GM23248 (cell line): Measurements from ENCODE around the gene HOXB8.

Experiments used
- EZH2 ChIP-seq: fragments of 200-600 bp; sonication (generic); IDR thresholded peaks from 2 replicates; pipeline ENCODE4 v1.6.1; 2018; ENCODE audit warnings: antibody characterized with exemption, mild to moderate bottlenecking; ENCODE audit not compliant: insufficient read depth, poor library complexity, severe bottlenecking
- EZH2phosphoT487 ChIP-seq: fragments of 200-600 bp; sonication (generic); IDR thresholded peaks from 2 replicates; pipeline ENCODE4 v1.6.1; 2018; ENCODE audit warnings: antibody characterized with exemption, moderate library complexity, mild to moderate bottlenecking, low read depth; ENCODE audit not compliant: insufficient read depth

- TF ChIP-seq EZH2 (no peak), EZH2phosphoT487 (no peak)
Observed at GRCh38 chr17:48647103-48647962, 32.2 kb upstream of the HOXB8 start.
